KOPT-K1 (cell line): ENCODE measurements around the gene MAPK14.
A peak's percentile ranks its signal among the peaks of the same experiment; 100 is the strongest.
"Not testable (repeated sequence)": the region's sequence is repeated elsewhere in the genome, so short reads cannot be mapped to it uniquely, and the experiment has no call there.

Experiments used
- H3K27ac ChIP-seq: fragments of 200-600 bp; sonication (generic); 2 replicates; pipeline ENCODE4 v1.5.1; 2016; ENCODE audit warnings: antibody characterized with exemption, mild to moderate bottlenecking, low read depth, low read length; ENCODE audit not compliant: poor library complexity, severe bottlenecking
- H3K36me3 ChIP-seq: fragments of 200-600 bp; sonication (generic); 2 replicates; pipeline ENCODE4 v1.5.1; 2017; ENCODE audit warnings: antibody characterized with exemption, mild to moderate bottlenecking, low read length, moderate library complexity; ENCODE audit not compliant: insufficient read depth
- H3K9me3 ChIP-seq: fragments of 200-600 bp; sonication (generic); 2 replicates; pipeline ENCODE4 v1.5.1; 2017; ENCODE audit warnings: antibody characterized with exemption, low read length, mild to moderate bottlenecking; ENCODE audit not compliant: insufficient read depth, poor library complexity, severe bottlenecking

MAPK14 gene

DNA sequence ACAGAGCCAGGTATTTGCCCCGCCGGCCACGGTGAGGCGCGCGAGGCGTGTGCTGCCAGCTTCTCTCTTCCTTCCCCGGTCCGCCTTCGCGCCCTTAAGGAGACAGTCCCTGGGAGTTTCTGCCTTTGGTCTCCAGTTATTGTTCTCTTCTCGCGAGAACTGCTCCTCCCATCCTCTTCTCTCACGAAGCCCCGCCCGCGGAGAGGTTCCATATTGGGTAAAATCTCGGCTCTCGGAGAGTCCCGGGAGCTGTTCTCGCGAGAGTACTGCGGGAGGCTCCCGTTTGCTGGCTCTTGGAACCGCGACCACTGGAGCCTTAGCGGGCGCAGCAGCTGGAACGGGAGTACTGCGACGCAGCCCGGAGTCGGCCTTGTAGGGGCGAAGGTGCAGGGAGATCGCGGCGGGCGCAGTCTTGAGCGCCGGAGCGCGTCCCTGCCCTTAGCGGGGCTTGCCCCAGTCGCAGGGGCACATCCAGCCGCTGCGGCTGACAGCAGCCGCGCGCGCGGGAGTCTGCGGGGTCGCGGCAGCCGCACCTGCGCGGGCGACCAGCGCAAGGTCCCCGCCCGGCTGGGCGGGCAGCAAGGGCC lies at the start of gene MAPK14:
TSS of gene MAPK14 (plus strand) at position 308 of the 587 bp plus-strand sequence. CDS start 350 bp downstream, outside the sequence.
- Histone ChIP-seq H3K27ac (peak within 1 kb of the TSS; percentile 91), H3K36me3 (no peaks in the 10 kb centered on the region), H3K9me3 (no peaks in the 10 kb centered on the region)

DNA sequence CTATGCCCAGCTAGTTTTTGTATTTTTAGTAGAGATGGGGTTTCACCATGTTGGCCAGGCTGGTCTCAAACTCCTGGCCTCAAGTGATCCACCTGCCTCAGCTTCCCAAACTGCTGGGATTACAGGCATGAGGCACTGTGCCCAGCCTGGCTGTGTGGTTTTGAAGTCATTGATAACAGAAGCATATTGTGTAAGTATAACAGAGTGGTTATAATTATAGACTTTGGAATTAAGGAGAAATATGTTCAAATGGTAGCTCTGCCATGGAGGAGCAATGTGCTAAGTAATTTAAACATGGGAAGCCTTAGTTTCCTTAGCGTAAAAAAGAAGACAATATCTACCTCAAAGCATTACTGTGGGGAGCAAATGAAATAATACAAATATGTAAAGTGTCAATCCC lies 47.5 kb upstream of the MAPK14 start:
- H3K9me3 ChIP-seq, H3K36me3 ChIP-seq, H3K27ac ChIP-seq: not testable (repeated sequence)

DNA sequence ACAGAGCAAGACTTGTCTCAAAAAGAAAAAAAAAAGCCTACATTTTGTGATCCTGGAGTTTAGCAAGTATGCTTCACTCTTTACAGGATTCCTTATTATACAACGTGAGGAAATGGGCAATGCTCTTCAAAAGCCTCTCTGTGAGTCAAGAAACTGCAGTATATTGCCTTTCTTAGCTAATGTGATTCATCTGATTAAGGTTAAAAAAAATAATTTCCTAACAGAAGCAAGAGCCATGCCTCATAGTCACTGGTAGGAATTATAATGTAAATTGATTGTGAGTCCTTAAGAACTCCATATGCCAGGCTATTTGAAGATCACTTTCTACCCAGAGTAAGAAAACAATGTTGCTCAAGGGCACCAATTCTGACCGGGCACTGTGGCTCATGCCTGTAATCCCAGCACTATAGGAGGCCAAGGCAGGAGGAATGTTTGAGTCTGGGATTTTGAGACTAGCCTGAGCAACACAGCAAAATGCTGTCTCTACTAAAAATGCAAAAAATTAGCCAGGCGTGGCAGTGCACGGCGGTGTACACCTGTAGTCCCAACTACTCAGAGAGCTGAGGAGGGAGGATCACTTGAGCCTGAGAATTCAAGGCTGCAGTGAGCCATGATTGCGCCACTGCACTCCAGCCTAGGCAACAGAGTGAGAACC lies 46.5 kb upstream of the MAPK14 start:
- Histone ChIP-seq H3K36me3 (no peaks in the 10 kb centered on the region), H3K9me3 (no peaks in the 10 kb centered on the region), H3K27ac (no peak overlapping the region)

DNA sequence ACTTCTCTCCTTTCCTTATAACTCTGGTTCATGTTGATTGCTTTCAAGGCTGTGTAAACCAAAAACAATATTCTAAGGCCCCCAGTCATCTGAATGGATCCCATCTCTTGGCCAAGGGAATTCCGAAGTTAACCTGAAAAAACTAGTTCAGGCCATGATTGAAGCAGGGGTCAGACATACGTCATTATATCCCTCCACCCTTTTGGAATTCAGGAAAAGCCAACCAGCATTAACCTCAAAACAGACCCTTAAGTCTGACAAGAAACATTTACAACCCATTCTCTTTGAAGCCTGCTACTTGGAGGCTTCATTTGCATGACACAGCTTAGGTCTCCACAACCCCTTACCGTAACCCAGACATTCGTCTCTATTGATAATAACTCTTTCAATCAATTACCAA lies 42.9 kb upstream of the MAPK14 start:
- no peak overlapping the region for H3K27ac ChIP-seq
- H3K9me3 ChIP-seq = no peaks in the 10 kb centered on the region
- no peaks in the 10 kb centered on the region for H3K36me3 ChIP-seq

DNA sequence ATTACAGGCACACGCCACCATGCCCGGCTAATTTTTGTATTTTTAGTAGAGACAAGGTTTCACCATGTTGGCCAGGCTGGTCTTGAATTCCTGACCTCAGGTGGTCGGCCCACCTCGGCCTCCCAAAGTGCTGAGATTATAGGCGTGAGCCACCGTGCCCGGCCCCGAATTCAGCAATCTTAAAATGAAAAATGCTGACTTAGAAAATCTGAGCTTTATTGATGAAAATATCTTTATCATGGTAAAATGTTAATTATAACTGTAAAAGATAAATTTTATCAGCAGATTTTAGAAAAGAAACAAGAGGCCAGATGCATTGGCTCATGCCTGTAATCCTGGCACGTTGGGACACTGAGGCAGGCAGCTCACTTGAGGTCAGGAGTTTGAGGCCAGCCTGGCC lies 39.6 kb upstream of the MAPK14 start:
- H3K9me3 ChIP-seq, H3K36me3 ChIP-seq, H3K27ac ChIP-seq: not testable (repeated sequence)

DNA sequence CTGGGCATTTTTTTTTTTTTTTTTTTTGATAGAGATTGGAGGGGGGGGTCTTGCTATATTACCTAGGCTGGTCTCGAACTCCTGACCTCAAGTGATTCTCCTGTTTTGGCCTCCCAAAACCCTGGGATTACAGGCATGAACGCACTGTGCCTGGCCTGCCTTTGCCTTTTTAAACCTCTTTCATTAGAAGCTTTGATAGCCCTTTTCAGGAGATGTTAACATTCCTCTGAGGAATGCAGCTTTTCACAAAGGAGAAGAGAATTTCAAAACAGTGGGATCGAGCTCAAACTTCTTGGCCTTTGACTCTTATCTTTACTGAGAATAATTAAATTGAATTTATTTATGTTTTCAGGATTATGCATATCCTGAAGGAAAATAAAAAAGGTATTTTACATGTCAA lies 34.5 kb upstream of the MAPK14 start:
- Histone ChIP-seq H3K9me3 (no peaks in the 10 kb centered on the region), H3K27ac (no peak overlapping the region), H3K36me3 (no peaks in the 10 kb centered on the region)

DNA sequence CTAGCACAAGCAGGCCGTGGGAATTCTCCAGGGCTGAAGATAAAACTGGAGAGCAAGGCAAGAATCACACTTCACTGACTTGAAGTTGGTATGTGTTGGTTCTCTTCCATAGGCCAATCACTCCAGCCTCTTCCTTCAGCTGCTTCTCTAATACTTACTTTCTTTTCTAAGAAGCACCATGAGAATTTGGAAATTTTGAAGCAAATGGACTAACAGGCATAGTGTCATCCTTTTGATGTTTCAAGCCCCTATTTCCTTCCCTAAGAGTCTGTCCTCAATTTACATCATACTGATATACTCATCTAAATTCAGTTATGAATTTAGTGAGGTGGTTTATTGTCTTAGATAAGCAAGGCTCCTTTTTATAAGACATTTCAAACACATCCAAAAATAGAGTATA lies 27.2 kb upstream of the MAPK14 start:
- Histone ChIP-seq H3K27ac (no peak overlapping the region), H3K36me3 (no peaks in the 10 kb centered on the region)

DNA sequence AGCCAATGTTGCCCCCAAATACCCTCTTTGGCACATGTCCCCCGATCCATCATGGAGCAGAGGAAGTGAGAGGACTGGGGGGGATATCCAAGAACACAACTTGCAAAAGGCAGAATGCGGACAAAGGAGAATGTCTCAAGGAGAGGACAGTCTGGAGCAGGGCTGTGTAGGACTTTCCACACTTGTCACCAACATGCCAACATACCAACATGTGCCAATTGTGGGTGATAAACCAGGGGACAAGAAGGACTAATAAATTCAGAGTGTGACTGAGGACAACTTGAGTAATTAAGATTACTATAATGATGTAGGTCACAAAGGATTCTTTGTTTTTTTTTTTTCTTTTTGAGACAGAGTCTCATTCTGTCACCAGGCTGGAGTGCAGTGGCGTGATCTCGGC lies 11.9 kb upstream of the MAPK14 start:
- Histone ChIP-seq H3K9me3 (no peaks in the 10 kb centered on the region), H3K36me3 (no peaks in the 10 kb centered on the region), H3K27ac (no peak overlapping the region)

More for the DNA sequence above, 27.2 kb upstream of the MAPK14 start:
- no peaks in the 10 kb centered on the region for H3K9me3 ChIP-seq

DNA sequence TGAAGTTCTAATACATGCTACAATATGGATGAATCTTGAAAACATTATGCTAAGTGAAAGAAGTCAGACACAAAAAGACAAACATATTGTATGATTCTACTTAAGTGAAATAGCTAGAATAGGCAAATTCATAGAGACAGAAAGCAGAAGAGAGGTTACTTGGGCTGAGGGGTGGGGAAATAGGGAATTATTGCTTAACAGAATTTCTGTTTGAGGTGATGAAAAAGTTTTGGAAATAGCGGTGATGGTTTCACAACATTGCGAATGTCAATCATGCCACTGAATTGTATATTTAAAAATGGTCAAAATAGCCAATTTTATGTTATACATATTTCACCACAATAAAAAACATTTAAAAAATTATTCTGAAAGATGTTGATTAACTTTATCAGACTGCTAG lies 9.3 kb upstream of the MAPK14 start:
- Histone ChIP-seq H3K9me3 (no peaks in the 10 kb centered on the region), H3K36me3 (no peaks in the 10 kb centered on the region), H3K27ac (no peak overlapping the region)

DNA sequence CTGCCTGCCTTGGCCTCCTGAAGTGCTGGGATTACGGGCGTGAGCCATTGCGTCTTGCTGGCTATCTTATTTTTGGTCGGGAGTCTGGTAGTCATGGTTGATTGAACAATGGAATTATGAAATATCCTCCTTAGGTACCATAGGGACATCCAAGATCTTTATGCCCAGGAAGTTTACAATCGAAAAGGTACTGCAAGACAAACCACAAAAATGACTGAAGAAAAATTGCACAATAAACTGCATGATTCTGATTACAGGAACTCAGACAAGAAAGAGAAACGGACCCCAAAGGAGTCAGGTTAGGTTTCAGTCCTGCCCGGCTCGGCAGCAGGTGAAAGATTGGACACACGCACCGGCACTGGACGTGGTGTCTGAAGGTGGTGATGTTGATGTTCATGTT lies 8.4 kb upstream of the MAPK14 start:
- H3K9me3 ChIP-seq = no peaks in the 10 kb centered on the region
- no peak overlapping the region for H3K27ac ChIP-seq
- H3K36me3 ChIP-seq = no peaks in the 10 kb centered on the region

DNA sequence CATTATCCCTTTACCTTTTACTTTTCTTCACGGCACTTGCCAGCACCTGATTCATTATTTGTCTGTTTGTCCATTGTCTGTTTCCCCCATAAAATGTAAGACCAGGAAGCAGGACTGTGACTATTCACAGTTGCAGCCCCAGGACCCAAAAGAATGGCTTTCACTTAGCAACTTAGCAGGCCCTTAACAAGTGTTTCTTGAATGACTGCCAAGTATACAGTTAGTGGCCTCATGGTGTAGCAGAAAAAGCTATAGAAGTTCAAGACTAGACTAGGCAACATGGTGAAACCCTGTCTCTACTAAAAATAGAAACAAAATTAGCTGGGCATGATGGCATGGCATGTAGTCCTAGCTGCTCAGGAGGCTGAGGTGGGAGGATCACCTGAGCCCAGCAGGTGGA lies 7.5 kb upstream of the MAPK14 start:
- Histone ChIP-seq H3K9me3 (no peaks in the 10 kb centered on the region), H3K36me3 (no peaks in the 10 kb centered on the region), H3K27ac (no peak overlapping the region)

DNA sequence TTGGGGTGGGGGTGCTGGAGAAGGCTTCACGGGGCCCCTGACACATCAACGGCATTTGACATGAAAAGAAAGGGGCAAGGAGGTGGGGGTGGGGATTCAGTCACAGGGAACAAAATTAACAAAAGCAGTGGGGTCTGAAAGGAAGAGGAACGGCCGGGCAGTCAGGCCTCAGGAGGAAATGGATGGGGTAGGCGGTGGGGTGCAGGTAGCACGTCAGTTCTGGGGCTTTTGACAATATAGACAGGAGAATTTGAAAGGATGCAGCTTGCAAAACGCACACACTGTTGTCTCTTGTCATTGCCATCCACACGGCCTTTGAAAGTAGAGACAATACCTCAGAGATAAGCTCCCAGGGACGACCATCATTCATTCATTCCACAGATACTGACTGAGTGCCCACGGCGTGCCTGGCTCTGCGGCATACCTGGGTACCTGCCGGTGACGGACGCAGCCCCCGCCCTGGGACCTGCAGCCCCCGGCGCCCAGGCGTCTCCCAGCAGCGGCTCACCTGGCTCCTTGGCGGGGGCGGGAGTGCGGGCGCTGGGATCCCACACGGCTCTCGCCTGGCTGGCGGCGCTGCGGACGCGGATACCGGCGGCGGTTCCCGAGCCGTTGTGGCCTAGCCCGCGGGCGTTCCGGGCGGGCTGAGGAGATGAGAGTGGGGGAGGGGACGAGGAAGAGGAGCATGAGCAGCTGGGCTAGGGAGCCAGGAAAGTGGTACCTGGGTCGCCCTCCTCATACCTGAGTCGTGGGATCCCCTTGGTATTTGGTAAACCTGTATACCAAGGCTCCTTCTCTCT lies 3.4 kb upstream of the MAPK14 start, which contains the start of gene SLC26A8:
TSS of gene SLC26A8 (minus strand) at position 646 of the 800 bp plus-strand sequence. CDS start 4,934 bp downstream, outside the sequence.
- no peaks in the 10 kb centered on the region for H3K36me3 ChIP-seq
- H3K9me3 ChIP-seq = no peaks in the 10 kb centered on the region
- no peak within 1 kb of the TSS for H3K27ac ChIP-seq

DNA sequence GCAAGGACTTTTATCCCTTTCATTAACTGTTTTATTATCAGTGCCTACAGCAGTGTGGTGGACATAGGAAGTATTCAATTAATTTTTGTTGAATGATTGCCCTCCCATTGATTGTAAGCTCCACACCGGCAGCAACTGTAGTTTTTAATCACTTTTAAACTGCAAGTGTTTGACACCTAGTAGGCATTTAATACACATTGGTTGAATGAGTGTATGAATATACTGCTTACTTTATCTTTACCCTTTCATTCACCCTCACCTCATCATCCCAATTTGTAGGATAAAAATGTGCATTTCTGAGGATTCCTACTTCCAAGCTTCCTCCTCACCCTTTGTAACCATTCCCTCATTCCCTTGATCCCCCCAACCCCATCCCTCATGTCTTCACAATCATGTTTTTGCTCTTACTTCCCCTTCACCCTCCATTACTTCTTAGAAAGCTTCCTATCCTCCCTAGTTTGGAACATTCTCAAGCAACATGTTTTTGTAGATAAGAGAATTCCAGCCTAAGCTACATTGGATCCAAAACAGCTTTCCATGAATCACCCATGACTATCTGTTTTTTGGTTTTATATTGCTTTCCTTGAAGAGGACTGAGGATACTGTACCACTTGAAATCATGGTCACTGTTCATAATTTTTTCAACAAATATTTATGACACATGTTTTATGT lies 2.2 kb upstream of the MAPK14 start:
- no peaks in the 10 kb centered on the region for H3K9me3 ChIP-seq
- no peak overlapping the region for H3K27ac ChIP-seq
- H3K36me3 ChIP-seq = no peaks in the 10 kb centered on the region

DNA sequence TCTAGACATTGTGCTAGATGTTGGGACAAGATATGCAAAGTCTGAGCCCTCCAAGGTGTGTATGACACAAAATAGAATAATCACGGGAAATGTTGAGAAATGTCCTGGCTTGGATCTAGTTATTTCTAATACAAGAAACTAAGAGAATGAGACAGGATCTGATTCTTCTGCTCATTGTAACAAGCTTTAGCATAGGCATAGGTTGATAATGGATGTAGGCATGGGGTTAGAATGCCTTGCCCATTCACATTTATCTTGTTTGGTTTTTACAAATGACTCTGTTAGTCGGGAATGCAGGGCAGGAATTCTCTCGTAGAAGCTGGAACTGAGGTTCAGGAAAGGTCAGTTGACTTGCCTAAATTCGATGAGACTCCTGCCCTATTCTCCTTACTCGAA lies 1.7 kb upstream of the MAPK14 start:
- Histone ChIP-seq H3K27ac (no peak overlapping the region), H3K9me3 (no peaks in the 10 kb centered on the region), H3K36me3 (no peaks in the 10 kb centered on the region)
